ENCODE results near the gene EEPD1.

- TF ChIP-seq, protein P1, sequence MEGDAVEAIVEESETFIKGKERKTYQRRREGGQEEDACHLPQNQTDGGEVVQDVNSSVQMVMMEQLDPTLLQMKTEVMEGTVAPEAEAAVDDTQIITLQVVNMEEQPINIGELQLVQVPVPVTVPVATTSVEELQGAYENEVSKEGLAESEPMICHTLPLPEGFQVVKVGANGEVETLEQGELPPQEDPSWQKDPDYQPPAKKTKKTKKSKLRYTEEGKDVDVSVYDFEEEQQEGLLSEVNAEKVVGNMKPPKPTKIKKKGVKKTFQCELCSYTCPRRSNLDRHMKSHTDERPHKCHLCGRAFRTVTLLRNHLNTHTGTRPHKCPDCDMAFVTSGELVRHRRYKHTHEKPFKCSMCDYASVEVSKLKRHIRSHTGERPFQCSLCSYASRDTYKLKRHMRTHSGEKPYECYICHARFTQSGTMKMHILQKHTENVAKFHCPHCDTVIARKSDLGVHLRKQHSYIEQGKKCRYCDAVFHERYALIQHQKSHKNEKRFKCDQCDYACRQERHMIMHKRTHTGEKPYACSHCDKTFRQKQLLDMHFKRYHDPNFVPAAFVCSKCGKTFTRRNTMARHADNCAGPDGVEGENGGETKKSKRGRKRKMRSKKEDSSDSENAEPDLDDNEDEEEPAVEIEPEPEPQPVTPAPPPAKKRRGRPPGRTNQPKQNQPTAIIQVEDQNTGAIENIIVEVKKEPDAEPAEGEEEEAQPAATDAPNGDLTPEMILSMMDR (IDR thresholded peaks at IDR 0.05), result no peak
- TF ChIP-seq POLR2A (IDR thresholded peaks at IDR 0.05) (no peak), POLR2AphosphoS5 (IDR thresholded peaks at IDR 0.05) (no peak), EP300 (IDR thresholded peaks at IDR 0.05) (no peak)
These were observed 34.7 kb upstream of the EEPD1 start for GRCh38 chr7:36118344-36118743.
